Measurements from ENCODE around the gene DNAJC16.
"Not testable (repeated sequence)": the region's sequence is repeated elsewhere in the genome, so short reads cannot be mapped to it uniquely, and the experiment has no call there.

DNAJC16 gene

GRCh38 chr1:15595809-15596617, 69.4 kb downstream of the DNAJC16 start:
- no peak overlapping the region for H3K27ac Mint-ChIP-seq
- DNase-seq = no peak
- H3K4me3 Mint-ChIP-seq = no peak overlapping the region
- H3K27me3 Mint-ChIP-seq (ENCODE audit: low read depth, poor library complexity) = no peaks in the 10 kb centered on the region
- TF ChIP-seq CTCF (IDR thresholded peaks at IDR 0.05) = no peak
- no peaks in the 10 kb centered on the region for H3K9me3 Mint-ChIP-seq
- H3K4me1 Mint-ChIP-seq = peaks cover 9% of the 10 kb centered on the region
- no peaks in the 10 kb centered on the region for H3K36me3 Mint-ChIP-seq (ENCODE audit: low read depth)

GRCh38 chr1:15598436-15598835, 71.8 kb downstream of the DNAJC16 start:
- Mint-ChIP-seq H3K36me3 (ENCODE audit: low read depth) (no peaks in the 10 kb centered on the region), H3K4me1 (peaks cover 20% of the 10 kb centered on the region), H3K27ac (no peak overlapping the region), H3K27me3 (ENCODE audit: low read depth, poor library complexity) (no peaks in the 10 kb centered on the region), H3K4me3 (no peak overlapping the region), H3K9me3 (peaks cover under 1% of the 10 kb centered on the region)
- no peak for DNase-seq
- no peak for TF ChIP-seq CTCF (IDR thresholded peaks at IDR 0.05)

- Mint-ChIP-seq H3K27ac (peak overlapping the region; percentile 96), H3K36me3 (ENCODE audit: low read depth) (peaks cover 3% of the 10 kb centered on the region), H3K9me3 (peaks cover 10% of the 10 kb centered on the region), H3K27me3 (ENCODE audit: low read depth, poor library complexity) (peaks cover 13% of the 10 kb centered on the region), H3K4me3 (peak overlapping the region; percentile 90), H3K4me1 (peaks cover 16% of the 10 kb centered on the region)
- peak; percentile 88 for DNase-seq
- no peak for TF ChIP-seq CTCF (IDR thresholded peaks at IDR 0.05)
These were observed 76.7 kb downstream of the DNAJC16 start for GRCh38 chr1:15603050-15603965.

- H3K36me3 Mint-ChIP-seq (ENCODE audit: low read depth); DNase-seq; H3K9me3 Mint-ChIP-seq: not testable (repeated sequence)
- Mint-ChIP-seq H3K4me3 (peak overlapping the region; percentile 90), H3K27ac (peak overlapping the region; percentile 96), H3K27me3 (ENCODE audit: low read depth, poor library complexity) (peaks cover 19% of the 10 kb centered on the region), H3K4me1 (peaks cover 16% of the 10 kb centered on the region)
These were observed 77.3 kb downstream of the DNAJC16 start for GRCh38 chr1:15603966-15604282.

- DNase-seq; H3K36me3 Mint-ChIP-seq (ENCODE audit: low read depth); H3K9me3 Mint-ChIP-seq: not testable (repeated sequence)
- H3K4me1 Mint-ChIP-seq = peaks cover 16% of the 10 kb centered on the region
- peaks cover 19% of the 10 kb centered on the region for H3K27me3 Mint-ChIP-seq (ENCODE audit: low read depth, poor library complexity)
- H3K27ac Mint-ChIP-seq = peak overlapping the region; percentile 96
- peak overlapping the region; percentile 90 for H3K4me3 Mint-ChIP-seq
These were observed 77.8 kb downstream of the DNAJC16 start for GRCh38 chr1:15604400-15604799.

GRCh38 chr1:15605398-15606383, 79.0 kb downstream of the DNAJC16 start:
- peaks cover 16% of the 10 kb centered on the region for H3K4me1 Mint-ChIP-seq
- no peak overlapping the region for H3K27ac Mint-ChIP-seq
- H3K27me3 Mint-ChIP-seq (ENCODE audit: low read depth, poor library complexity) = peaks cover 19% of the 10 kb centered on the region
- H3K36me3 Mint-ChIP-seq (ENCODE audit: low read depth) = peaks cover 3% of the 10 kb centered on the region
- no peak for DNase-seq
- H3K4me3 Mint-ChIP-seq = no peak overlapping the region
- no peak for TF ChIP-seq CTCF (IDR thresholded peaks at IDR 0.05)
- peaks cover 10% of the 10 kb centered on the region for H3K9me3 Mint-ChIP-seq
